GM18508 (cell line): ENCODE measurements around the gene OSBPL3.

ENCODE experiments used
- ATAC-seq: cut with Tn5 transposase; IDR thresholded peaks from one replicate; pipeline ENCODE4 v1.9.1; 2021; ENCODE audit warnings: moderate number of reproducible peaks; ENCODE audit not compliant: insufficient read depth, unreplicated experiment

Gene OSBPL3

GRCh38 chr7:24902931-24903330 lies 77.0 kb downstream of the OSBPL3 start:
- ATAC-seq = no peak

GRCh38 chr7:24902276-24902675 lies 77.7 kb downstream of the OSBPL3 start:
- ATAC-seq = no peak

GRCh38 chr7:24899905-24900304 lies 80.1 kb downstream of the OSBPL3 start:
- ATAC-seq = no peak

GRCh38 chr7:24899161-24899560 lies 80.8 kb downstream of the OSBPL3 start:
- ATAC-seq = no peak

- ATAC-seq = peak; percentile 42
Measured at GRCh38 chr7:24898691-24899090, 81.3 kb downstream of the OSBPL3 start.

GRCh38 chr7:24896031-24896501 lies 83.9 kb downstream of the OSBPL3 start:
- peak; percentile 35 for ATAC-seq

GRCh38 chr7:24894429-24895221 lies 85.4 kb downstream of the OSBPL3 start:
- ATAC-seq = no peak

GRCh38 chr7:24891311-24891735 lies 88.7 kb downstream of the OSBPL3 start:
- ATAC-seq = no peak

GRCh38 chr7:24889611-24890010 lies 90.4 kb downstream of the OSBPL3 start:
- no peak for ATAC-seq

GRCh38 chr7:24888653-24889052 lies 91.3 kb downstream of the OSBPL3 start:
- no peak for ATAC-seq

GRCh38 chr7:24885716-24886115 lies 94.3 kb downstream of the OSBPL3 start:
- no peak for ATAC-seq

- ATAC-seq = no peak
Measured at GRCh38 chr7:24885305-24885704, 94.7 kb downstream of the OSBPL3 start.

GRCh38 chr7:24884401-24884800 lies 95.6 kb downstream of the OSBPL3 start:
- ATAC-seq = no peak

GRCh38 chr7:24883622-24884013 lies 96.4 kb downstream of the OSBPL3 start:
- ATAC-seq = no peak

GRCh38 chr7:24882989-24883621 lies 96.9 kb downstream of the OSBPL3 start:
- ATAC-seq = no peak

- ATAC-seq = no peak
Measured at GRCh38 chr7:24881623-24882022, 98.4 kb downstream of the OSBPL3 start.

- no peak for ATAC-seq
Measured at GRCh38 chr7:24880886-24881285, 99.1 kb downstream of the OSBPL3 start.

- ATAC-seq = no peak
Measured at GRCh38 chr7:24879291-24879690, 100.7 kb downstream of the OSBPL3 start.

- peak; percentile 78 for ATAC-seq
Measured at GRCh38 chr7:24877790-24878311, 102.1 kb downstream of the OSBPL3 start.

- ATAC-seq = no peak
Measured at GRCh38 chr7:24874791-24875190, 105.2 kb downstream of the OSBPL3 start.

- no peak for ATAC-seq
Measured at GRCh38 chr7:24873944-24874343, 106.0 kb downstream of the OSBPL3 start.
